Measurements from ENCODE around the gene TMEM222. TPM values are rescaled to one million over a fixed set of nuclear protein-coding genes. Genes with fewer than 3 reads are reported as not detected.

The TMEM222 gene
- total RNA-seq, 2 experiments from 2014 or later: 22.0 to 25.4 TPM

GRCh38 chr1:27303509-27303908, 18.5 kb upstream of the TMEM222 start:
- Mint-ChIP-seq H3K27ac (no peak overlapping the region), H3K9me3 (no peaks in the 10 kb centered on the region), H3K4me1 (ENCODE audit: low read depth) (no peaks in the 10 kb centered on the region), H3K36me3 (ENCODE audit: low read depth) (no peaks in the 10 kb centered on the region), H3K4me3 (no peak overlapping the region), H3K27me3 (no peaks in the 10 kb centered on the region)
- ChIA-PET CTCF (interaction anchor here (2.2 to 11.3 kb wide), 3 partner anchors 52 to 254 kb away, joined by 6 to 293 read pairs (median 85); no protein-coding TSS in a partner anchor), POLR2A (no interaction called here)
- TF ChIP-seq CTCF (IDR thresholded peaks at IDR 0.05): no peak
- ATAC-seq (no peak), DNase-seq (no peak)
- intact Hi-C loops (cut with micrococcal nuclease): no loop called here

GRCh38 chr1:27306071-27306470, 15.9 kb upstream of the TMEM222 start:
- no peaks in the 10 kb centered on the region for H3K36me3 Mint-ChIP-seq (ENCODE audit: low read depth)
- no peak for DNase-seq
- no peak for TF ChIP-seq CTCF (IDR thresholded peaks at IDR 0.05)
- H3K9me3 Mint-ChIP-seq: no peaks in the 10 kb centered on the region
- POLR2A ChIA-PET: no interaction called here
- H3K27ac Mint-ChIP-seq: no peak overlapping the region
- no peak overlapping the region for H3K4me3 Mint-ChIP-seq
- CTCF ChIA-PET: interaction anchor here (1.3 to 4.3 kb wide), 3 partner anchors 9 to 260 kb away, joined by 3 to 34 read pairs (median 6); no protein-coding TSS in a partner anchor
- ATAC-seq: no peak
- H3K4me1 Mint-ChIP-seq (ENCODE audit: low read depth): no peaks in the 10 kb centered on the region
- intact Hi-C loops (cut with micrococcal nuclease): no loop called here
- no peaks in the 10 kb centered on the region for H3K27me3 Mint-ChIP-seq

GRCh38 chr1:27306892-27307761, 14.8 kb upstream of the TMEM222 start:
- no peaks in the 10 kb centered on the region for H3K9me3 Mint-ChIP-seq
- DNase-seq (no peak), ATAC-seq (peak; percentile 27)
- no peak for TF ChIP-seq CTCF (IDR thresholded peaks at IDR 0.05)
- no peak overlapping the region for H3K4me3 Mint-ChIP-seq
- no peak overlapping the region for H3K27ac Mint-ChIP-seq
- H3K36me3 Mint-ChIP-seq (ENCODE audit: low read depth): no peaks in the 10 kb centered on the region
- ChIA-PET CTCF (interaction anchor here (1.1 to 4.3 kb wide), 7 partner anchors 8 to 297 kb away, joined by 3 to 34 read pairs (median 3); partner anchors contain the start of gene AHDC1), POLR2A (interaction anchor here (0.6 to 1.4 kb wide), 2 partner anchors 58 to 223 kb away, joined by 3 read pairs; no protein-coding TSS in a partner anchor)
- H3K4me1 Mint-ChIP-seq (ENCODE audit: low read depth): no peaks in the 10 kb centered on the region
- intact Hi-C loops (cut with micrococcal nuclease): no loop called here
- no peaks in the 10 kb centered on the region for H3K27me3 Mint-ChIP-seq

- ChIA-PET POLR2A (interaction anchor here (1.4 kb wide), 1 partner anchor 57 kb away, joined by 3 read pairs; no protein-coding TSS in a partner anchor), CTCF (interaction anchor here (1.0 to 4.3 kb wide), 8 partner anchors 7 to 205 kb away, joined by 3 to 34 read pairs (median 6); no protein-coding TSS in a partner anchor)
- no peak for DNase-seq
- Mint-ChIP-seq H3K4me1 (ENCODE audit: low read depth) (no peaks in the 10 kb centered on the region), H3K4me3 (no peak overlapping the region), H3K9me3 (no peaks in the 10 kb centered on the region), H3K27me3 (no peaks in the 10 kb centered on the region), H3K27ac (no peak overlapping the region), H3K36me3 (ENCODE audit: low read depth) (no peaks in the 10 kb centered on the region)
- no peak for ATAC-seq
- intact Hi-C loops (cut with micrococcal nuclease): no loop called here
- no peak for TF ChIP-seq CTCF (IDR thresholded peaks at IDR 0.05)
These were observed 13.9 kb upstream of the TMEM222 start for GRCh38 chr1:27307874-27308598.

Measured in activated CD8-positive, alpha-beta T cell treated with anti-CD3 and anti-CD28 coated beads for 36 hours (primary cell).